GM18498 (cell line): ENCODE measurements around the gene ERGIC1.
"Not testable (repeated sequence)": the region's sequence is repeated elsewhere in the genome, so short reads cannot be mapped to it uniquely, and the experiment has no call there.

ENCODE experiments used
- ATAC-seq: cut with Tn5 transposase; IDR thresholded peaks from one replicate; pipeline ENCODE4 v1.9.1; 2021; ENCODE audit warnings: mild to moderate bottlenecking, moderate library complexity; ENCODE audit not compliant: unreplicated experiment

Gene ERGIC1

DNA sequence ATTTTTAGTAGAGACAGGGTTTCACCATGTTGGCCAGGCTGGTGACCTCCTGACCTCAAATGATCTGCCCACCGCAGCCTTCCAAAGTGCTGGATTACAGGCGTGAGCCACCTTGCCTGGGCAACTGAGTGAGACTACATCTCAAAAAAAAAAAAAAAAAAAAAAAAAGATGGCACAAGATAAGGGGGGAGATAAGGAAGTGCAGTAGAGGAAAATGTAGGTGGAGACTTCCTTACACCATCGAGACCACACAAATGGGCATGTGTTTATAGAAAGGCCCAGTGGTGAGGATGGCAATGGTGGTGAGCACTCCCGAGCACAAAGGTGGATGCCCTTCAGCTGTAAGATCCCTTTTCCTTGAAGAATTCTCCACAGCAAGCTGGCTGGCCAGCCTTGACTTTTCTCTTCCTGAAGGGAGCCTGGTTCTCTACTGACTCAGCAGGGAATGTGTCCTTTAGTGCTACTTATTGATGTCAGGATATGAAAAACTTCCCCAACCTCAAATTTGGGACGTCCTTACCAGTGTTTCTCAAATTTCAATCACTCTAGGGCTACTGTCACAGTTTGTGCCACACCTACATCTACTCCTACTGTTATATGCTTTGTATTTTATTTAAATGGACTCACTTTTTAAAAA, 28.2 kb downstream of the ERGIC1 start:
- no peak for ATAC-seq

DNA sequence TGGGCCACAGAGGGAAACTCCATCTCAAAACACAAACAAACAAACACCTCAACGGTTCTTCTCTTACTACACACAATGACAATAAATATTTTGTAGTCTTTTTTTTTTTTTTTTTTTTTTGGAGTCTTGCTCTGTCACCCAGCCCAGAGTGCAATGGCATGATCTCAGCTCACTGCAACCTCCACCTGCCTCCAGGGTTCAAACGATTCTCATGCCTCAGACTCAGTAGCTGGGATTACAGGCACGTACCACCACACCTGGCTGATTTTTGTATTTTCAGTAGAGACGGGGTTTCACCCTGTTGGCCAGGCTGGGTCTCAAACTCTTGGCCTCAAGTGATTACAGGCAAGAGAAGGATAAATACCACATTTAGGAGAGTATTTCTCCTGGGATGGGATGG, 30.1 kb downstream of the ERGIC1 start:
- not testable (repeated sequence) for ATAC-seq

DNA sequence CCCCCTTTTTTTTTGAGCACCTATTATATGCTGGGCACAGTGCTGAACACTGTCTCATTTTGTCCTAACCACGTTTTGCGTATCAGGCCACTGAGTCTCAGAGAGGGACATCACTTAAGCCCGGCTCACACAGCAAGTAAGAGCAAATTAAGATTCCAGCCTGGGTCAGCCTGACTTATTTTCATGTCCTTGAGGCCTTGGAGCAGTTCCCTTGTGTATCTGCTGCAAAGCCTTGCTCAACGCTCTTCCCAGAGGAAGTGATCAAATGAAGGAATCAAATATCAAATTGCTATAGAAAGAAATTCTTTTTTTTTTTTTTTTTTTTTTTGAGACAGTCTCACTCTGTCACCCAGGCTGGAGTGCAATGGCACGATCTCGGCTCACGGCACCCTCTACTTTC, 30.7 kb downstream of the ERGIC1 start:
- no peak for ATAC-seq

DNA sequence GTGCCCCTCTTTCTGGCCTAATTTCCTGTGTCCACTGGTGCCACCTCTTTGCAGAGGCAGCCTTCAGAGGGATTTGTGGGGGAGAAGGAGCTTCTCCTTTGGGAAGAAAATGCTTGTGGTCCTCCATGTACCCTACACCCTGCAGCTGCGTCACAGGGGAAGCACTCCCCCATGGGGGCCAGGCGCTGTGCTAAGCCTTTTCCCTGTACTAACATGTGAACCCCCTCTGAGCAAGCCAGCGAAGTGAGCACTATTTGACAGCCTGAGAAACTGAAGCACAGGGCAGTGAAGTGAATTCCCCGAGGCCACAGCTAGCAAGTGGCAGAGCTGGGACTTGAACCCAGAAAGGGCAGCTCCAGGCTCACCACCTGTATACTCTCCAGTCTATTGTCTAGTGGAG, 32.3 kb downstream of the ERGIC1 start:
- no peak for ATAC-seq

DNA sequence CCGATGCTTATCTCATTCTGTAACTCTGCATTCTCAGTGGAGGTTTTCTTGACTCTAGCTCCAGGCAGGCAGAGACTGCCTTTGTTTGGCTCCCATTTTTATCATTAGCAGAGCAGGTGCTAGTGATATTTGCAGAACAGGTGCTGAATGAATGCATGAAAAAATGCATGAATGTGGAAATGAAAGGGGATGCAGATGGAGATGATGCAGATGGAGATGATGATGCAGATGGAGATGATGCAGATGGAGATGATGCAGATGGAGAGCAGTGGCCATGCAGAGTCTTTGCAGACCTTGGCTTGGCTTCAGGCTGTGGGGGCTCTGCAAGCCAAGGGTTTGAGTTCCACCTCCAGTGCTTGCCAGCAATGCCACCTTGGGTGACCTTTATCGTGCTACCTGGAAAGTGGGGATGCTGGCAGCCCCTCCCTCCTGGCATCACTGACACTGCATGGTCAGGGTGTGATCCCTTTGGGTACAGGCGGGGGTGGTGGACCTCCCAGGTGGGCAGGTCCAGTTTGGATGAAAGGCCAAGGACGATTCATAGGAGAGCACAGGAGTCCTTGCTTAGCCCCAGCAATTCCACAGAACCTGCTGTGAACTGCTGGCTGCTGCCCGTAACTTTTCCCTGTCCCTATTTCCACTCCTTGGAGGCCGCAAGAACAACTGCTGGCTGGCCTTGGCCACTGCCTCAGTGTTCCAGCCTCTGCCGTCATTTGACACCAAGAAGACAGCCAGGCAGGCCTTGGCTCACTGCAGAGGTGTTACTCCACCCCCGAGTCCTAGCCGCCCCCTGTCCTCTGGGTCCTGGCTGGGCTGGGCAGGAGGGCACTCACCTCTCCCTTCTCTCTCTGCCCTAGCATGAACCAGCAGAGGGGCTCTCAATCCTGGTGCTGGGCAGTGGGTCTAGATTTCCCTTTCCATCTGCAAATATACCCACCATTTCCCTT, 33.0 kb downstream of the ERGIC1 start:
- no peak for ATAC-seq

DNA sequence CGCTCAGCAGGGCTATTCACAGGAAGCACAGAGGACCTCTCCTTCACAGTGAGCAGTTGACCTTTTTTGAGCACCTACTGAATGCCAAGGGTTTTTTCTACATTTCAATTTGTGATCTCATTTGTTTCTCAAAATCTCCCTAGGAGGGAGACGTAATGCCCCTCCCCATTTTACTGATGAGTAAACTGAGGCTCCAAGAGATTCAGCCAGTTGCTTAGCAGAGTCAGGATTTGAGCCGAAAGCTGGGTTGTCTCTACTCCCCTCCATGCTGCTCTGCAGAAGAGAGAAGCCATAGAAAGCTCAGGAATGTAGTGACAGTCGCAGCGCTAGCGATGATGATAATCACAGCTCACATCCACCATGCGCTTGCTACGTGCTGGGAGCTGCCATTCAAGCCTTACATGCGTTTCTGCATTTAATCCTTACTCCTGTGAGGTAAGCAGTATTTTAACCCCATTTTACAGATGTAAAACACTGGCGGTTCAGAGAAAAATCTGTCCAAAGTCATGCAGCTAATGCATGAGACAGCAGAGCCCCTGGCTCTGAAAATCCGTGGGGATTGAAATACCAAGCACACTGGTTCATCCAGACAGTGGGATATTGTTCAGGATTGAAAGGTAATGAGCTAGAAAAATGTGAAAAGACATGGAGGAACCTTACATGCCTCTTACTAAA, 33.8 kb downstream of the ERGIC1 start:
- no peak for ATAC-seq

DNA sequence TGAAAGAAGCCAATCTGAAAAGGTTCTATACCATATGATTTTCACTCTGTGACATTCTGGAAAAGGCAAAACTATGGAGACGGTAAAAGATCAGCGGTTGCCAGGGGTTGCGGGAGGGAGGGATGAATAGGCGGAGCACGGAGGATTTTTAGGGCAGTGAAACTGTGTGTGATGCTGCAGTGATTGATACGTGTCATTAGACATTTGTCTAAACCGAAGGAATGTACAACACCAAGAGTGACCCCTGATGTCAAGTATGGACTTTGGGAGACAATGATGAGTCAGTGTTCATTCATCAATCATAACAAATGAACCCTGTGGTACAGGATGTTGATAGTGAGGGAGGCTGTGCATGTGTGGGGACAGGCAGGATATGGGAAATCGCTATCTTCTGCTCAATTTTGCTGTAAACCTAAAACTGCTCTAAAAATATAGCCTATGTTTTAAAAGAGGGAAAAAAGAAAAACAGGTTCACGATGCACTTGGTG, 34.4 kb downstream of the ERGIC1 start:
- no peak for ATAC-seq

DNA sequence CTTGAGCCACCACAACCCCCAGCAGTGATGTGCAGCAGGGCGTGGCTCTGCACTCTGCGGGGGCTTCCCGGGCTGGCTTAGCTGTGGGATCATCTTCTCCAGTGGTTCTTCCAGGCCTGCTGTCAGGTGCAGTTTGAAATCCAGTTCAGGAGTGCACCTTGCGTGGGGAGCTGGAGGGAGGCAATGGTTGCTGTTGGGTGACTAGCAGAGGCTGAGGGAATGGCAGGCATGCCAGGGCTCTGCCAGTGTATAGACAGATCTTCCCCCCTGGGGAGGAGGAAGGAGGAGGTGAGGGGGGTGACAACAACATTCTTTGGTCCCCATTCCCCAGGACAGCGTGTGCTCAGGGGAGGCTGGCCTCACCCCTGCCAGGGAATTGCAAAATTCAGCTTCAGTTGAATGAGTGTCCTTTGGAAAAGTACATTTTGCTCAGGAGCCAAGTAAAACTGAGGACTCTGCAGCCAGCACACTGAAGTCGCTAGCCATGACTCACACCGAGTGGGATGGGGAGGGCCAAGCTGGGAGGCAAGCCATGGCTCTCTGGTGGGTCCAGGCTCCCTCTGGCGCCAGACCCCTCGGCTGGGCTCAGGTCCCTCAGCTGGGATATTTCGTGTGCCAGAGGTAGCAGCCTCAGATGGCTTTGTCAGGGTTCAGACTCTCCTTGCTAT, 35.0 kb downstream of the ERGIC1 start:
- ATAC-seq, result no peak

DNA sequence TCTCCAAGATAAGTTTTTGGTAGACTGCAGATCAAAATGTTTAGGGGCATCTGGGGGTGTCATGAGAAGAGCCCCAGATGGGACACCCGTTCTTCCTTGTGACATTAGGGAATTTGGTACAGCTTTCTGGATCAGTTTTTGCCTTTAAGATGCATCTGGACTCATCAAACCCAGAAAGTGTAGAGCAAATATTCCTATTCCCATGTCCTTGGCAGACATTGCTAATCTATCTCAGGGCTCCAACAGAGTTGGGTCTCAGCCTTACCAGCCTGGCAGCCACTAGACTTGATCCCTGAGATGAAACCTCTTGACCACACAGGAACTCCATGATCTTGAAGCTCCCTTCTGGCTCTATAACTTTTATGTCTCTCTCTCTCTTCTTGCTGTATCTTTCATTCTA, 35.6 kb downstream of the ERGIC1 start:
- no peak for ATAC-seq

DNA sequence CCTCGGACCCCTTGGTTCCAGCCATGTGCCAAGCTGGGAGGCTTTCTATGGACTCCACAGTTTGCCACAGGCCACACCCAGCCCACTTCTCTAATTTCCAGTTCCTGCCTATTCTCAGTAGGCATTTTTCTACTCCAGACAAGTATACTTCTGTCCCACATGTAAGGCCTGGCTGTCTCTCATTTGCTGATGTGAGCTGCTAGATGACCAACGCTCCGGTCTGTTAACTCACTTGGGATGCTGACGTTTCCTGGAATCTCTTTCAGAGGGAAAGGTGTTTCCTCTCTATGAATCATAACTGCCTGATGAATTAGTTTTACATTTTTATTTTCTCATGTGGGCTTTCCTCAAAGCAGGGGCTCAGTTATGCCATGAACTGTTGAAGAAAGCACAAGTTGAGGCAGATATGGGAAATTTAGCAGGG, 36.3 kb downstream of the ERGIC1 start:
- no peak for ATAC-seq

DNA sequence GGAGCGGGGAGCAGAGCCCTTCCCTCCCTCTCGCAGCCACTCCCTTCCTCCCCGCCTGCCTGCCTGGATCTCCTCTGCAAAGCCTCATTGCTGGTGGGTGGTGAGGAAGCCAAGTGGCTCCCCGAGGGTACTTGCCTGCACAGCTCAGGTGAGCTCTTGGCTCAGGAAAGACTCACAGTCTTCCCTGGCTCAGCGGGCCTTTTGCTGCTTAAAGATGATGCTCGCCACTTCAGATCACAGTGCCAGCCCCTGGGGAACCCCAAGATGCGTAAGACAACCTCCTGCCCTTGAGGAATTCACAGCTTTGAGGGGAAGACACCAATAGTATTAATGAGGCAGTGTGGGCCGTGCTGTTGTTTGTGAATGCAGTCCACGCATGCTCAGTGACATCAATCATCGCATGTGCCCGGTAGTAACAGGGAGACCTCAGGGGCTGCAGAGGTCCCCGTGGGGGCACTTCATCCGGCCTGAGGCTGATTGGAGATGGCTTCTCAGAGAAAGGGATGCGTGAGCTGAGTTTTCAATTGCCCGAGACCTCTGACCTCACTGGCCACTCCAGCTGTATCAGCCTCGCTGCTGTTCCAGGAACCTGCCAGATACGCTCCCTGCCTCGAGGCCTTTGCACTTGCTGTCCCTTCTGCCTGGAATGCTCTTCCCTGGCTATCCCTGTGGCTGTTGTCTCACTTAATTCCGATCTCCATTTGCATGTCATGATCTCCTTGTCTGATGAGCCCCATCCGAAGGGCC, 36.8 kb downstream of the ERGIC1 start:
- no peak for ATAC-seq

DNA sequence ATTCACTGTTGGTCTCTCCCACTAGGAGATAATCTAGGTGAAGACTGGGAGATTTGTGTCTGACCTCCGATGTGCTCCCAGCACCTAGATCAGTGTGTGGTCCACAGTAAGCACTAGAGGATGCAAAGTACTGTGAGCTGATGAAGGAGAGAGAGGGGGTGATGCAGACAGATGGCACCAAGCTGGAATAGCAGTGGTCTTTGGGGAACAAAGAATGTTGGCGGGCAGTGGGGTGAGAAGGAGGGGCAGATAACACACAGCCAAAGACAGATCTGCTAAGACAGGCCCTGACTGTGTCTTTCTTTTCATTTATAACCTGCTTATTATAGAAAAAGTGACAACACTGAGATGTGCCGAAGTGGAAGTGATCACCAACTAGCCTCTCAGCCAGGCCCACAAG, 37.5 kb downstream of the ERGIC1 start:
- ATAC-seq, result no peak

DNA sequence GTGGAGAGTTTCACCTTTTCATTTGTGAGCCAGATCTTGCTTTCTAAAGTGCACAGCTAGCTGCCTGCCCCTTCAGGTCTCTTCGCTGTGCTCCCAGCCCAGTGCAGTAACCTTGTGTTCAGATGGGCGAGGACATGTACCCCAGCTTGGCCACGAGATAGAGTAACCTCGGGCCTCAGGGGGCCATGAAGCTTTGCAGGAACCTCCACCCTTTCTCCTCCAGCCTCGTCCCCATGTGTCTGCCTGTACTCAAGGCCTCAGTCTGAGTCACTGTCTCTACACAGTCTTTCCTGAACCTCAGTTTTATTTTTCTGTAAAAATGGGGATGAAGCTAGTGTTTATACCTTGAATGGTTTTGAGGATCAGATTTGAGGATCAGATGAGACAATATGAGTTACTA, 37.9 kb downstream of the ERGIC1 start:
- ATAC-seq, result no peak

DNA sequence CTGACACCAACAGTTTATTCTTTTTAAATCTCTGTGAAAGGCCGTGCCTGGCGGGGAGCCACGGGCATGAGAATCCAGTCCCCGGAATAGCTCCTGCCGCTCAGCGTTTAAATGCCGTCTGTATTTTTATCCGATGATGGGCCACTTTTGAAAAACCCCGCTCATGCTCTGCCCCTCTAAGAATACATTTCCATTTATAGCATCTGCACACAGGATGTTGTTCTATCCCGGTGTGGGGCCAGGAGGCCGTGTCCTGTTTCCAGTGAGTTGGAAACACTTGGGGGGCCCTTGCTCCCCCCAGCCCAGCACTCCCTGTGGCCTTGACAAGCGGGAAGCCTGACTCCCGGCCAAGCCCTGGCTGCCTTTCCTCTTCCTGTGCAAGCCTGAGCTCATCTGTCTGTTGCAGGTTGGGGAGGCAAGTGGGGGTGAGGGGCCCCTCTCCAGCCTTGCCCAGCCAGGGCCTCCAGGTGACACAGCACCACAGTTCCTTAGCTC, 39.0 kb downstream of the ERGIC1 start:
- no peak for ATAC-seq

DNA sequence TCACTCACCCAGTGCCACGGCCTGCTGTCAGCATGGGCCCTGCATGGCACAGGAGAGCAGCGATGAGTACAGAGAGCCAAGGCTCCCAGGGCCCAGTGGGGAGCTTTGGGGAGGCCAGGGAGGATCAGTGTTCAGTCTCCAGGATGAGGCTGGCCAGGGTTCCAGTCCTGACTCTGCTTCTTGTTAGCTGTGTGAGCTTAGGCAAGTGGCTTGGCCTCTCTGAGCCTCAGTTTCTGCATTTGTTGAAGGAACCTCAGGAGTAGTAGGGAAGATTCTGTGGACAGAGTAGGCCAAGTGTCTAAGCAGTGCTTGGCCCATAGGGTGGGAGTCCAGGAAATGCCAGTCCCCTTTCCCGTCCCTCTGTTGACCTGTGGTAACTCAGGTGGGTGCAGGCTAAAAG, 39.5 kb downstream of the ERGIC1 start:
- no peak for ATAC-seq

DNA sequence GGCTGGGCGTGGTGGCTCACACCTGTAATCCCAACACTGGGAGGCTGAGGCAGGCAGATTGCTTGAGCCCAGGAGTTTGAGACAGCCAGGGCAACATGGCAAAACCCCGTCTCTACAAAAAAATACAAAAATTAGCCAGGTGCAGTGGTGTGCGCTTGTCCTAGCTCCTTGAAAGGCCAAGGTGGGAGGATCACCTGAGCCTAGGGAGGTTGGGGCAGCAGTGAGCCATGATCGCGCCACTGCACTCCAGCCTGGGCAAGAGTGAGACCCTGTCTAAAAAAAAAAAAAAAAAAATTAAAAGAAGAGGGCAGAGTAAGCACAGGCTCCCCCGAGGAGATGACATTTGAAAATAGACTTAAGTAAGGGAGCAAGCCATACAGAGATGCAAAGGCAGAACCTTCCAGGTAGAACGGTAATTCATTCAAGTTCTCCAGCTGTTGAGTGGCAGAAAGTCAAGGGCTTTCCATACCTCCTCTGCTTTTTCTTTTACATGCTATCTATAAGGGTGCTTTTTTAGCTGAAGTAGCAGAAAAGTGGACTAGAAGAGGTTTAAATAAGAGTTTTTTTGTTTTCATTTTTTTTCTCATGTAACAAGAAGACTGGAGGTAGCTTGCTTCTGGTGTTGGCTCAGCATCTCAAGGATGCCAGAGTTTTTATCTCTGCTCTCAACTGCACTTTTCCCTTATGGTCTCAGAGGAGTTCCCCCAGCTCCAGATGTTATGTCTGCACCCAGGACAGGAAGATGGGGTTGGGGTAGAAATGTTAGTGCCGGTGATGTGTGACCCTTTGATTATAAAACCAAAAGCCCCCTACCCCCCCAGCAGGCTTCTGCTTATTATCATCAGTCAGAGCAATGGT, 40.8 kb downstream of the ERGIC1 start:
- ATAC-seq, result no peak

DNA sequence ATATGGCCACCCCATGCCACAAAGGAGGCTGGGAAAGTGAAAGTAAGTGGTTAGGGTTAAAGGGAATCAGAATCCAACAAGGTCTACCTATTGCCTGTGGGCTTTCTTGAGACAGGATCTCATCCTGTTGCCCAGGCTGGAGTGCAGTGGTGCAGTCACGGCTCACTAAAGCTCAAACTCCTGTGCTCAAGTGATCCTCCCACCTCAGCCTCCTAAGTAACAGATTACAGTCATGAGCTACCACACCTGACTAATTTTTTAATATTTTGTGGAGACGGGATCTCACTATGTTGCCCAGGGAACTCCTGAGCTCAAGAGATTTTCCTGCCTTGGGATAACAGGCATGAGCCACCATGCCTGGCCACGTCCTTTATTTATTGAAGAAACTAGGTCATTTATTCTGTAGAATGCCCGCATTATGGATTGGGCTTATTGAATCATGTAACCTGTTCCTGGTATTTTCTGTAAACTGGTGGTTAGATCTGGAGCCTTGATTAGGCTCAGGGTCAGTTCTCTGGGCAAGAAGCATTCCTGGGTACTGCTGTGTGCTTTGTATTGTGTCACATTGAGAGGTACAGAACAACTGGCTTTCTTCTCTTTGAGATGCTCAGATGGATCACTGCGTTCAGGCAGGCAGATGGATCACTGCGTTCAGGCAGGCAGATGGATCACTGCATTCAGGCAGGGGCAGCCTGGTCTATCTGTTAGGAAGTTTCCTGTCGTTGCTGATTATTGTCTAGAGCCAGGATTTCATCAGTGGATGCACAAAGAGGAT, 41.6 kb downstream of the ERGIC1 start:
- ATAC-seq, result no peak

DNA sequence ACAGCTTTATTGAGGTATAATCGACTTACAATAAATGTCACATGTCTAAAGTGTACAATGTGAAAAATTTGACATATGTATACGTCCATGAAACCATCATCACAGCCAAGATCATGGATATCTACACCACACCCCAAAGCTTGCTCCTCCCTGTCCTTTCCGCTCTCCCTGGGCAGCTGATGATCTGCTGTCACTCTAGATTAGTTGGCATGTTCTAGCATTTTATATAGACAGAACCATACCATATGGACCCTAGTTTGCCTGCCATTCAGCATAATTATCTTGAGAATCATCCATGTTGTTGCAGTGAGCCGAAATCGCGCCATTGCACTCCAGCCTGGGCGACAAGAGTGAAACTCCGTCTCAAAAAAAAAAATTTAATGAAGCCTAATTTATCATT, 42.5 kb downstream of the ERGIC1 start:
- ATAC-seq, result no peak
